Gastrocnemius medialis (tissue), 4 donors: ENCODE results near the gene ISLR. TPM values are rescaled to one million over a fixed set of nuclear protein-coding genes. Genes with fewer than 3 reads are reported as not detected.

Experiments
- ATAC-seq, 2 donors: fragments of 150-250 bp; one replicate each; pipeline ENCODE4 v1.9.1; 2016
- DNase-seq, 2 donors: peaks; one replicate each; pipeline ENCODE4 v3.0.0-alpha.2; 2019
- H3K27ac ChIP-seq, 4 donors: fragments of 200-600 bp; sonication (generic); 1 replicate in 1 of 4; 2 replicates in 3 of 4; pipeline ENCODE4 v1.5.1; 2016 to 2018; ENCODE audit warnings: mild to moderate bottlenecking in 2 of 4, moderate library complexity in 1 of 4
- H3K27me3 ChIP-seq, 3 donors: fragments of 200-600 bp; sonication (generic) in 2 of 3; 1 replicate in 1 of 3; 2 replicates in 2 of 3; pipeline versions ENCODE4 v1.5.1 to v1.6.0; 2016 to 2019; ENCODE audit warnings: mild to moderate bottlenecking in 1 of 3, moderate library complexity in 1 of 3
- H3K36me3 ChIP-seq, 2 donors: fragments of 200-600 bp; sonication (generic) in 1 of 2; one replicate each; pipeline ENCODE4 v1.5.1; 2017 to 2018
- H3K4me1 ChIP-seq, 2 donors: fragments of 200-600 bp; sonication (generic) in 1 of 2; one replicate each; pipeline ENCODE4 v1.5.1; 2016 to 2017; ENCODE audit warnings: mild to moderate bottlenecking in 2 of 2
- H3K4me3 ChIP-seq, 4 donors: fragments of 200-600 bp; sonication (generic) in 3 of 4; 1 replicate in 1 of 4; 2 replicates in 3 of 4; pipeline ENCODE4 v1.5.1; 2016 to 2019; ENCODE audit warnings: mild to moderate bottlenecking in 2 of 4
- H3K9me3 ChIP-seq, 3 donors: fragments of 200-600 bp; sonication (generic) in 2 of 3; 1 replicate in 1 of 3; 2 replicates in 2 of 3; pipeline ENCODE4 v1.5.1; 2016 to 2019
- CTCF ChIP-seq, 5 experiments: fragments of 450-650 bp in 3 of 5; fragments of 200-600 bp in 2 of 5; sonication (generic) in 2 of 5; IDR thresholded peaks in 4 of 5; conservative IDR thresholded peaks in 1 of 5; 1 replicate in 4 of 5; 2 replicates in 1 of 5; pipeline ENCODE4 v1.5.1; 2016 to 2019; ENCODE audit warnings: antibody characterized with exemption in 5 of 5, mild to moderate bottlenecking in 3 of 5, moderate library complexity in 3 of 5
- POLR2A ChIP-seq, 2 donors: fragments of 450-650 bp; IDR thresholded peaks; one replicate each; pipeline ENCODE4 v1.6.1; 2017; ENCODE audit warnings: antibody characterized with exemption in 2 of 2, mild to moderate bottlenecking in 2 of 2, moderate library complexity in 2 of 2
- in situ Hi-C, 4 donors: fragments of 200-750 bp; cut with MboI; loops; one replicate each; pipeline versions ENCODE4 v1.15.0 to v1.8.0; 2017; ENCODE audit warnings: low sequenced_read_pairs in 4 of 4
- intact Hi-C: fragments of 100-400 bp; cut with DNase I; formaldehyde crosslinking; loops from one replicate; pipeline ENCODE4 v1.15.1; 2023; ENCODE audit warnings: low total_unique reads
- total RNA-seq, 4 donors: library from RNA; depleted of rRNA; stranded (reverse); fragments of >200 nt; gene quantifications; one replicate each; pipeline versions ENCODE4 v1.1.0 to v1.2.3, GENCODE V29; 2016

ISLR gene
- total RNA-seq, 4 donors from 2014 or later: 5.9 to 29.4 (median 25.9) TPM

DNA sequence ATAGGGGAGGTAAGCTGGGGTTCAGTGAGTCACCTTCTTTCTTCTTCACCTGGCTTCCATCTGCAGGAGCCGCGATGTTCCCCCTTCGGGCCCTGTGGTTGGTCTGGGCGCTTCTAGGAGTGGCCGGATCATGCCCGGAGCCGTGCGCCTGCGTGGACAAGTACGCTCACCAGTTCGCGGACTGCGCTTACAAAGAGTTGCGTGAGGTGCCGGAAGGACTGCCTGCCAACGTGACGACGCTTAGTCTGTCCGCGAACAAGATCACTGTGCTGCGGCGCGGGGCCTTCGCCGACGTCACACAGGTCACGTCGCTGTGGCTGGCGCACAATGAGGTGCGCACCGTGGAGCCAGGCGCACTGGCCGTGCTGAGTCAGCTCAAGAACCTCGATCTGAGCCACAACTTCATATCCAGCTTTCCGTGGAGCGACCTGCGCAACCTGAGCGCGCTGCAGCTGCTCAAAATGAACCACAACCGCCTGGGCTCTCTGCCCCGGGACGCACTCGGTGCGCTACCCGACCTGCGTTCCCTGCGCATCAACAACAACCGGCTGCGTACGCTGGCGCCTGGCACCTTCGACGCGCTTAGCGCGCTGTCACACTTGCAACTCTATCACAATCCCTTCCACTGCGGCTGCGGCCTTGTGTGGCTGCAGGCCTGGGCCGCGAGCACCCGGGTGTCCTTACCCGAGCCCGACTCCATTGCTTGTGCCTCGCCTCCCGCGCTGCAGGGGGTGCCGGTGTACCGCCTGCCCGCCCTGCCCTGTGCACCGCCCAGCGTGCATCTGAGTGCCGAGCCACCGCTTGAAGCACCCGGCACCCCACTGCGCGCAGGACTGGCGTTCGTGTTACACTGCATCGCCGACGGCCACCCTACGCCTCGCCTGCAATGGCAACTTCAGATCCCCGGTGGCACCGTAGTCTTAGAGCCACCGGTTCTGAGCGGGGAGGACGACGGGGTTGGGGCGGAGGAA is 40.5 kb upstream of the ISLR start:
- Histone ChIP-seq H3K36me3 (no peaks in the 10 kb centered on the region), H3K9me3 (no peaks in the 10 kb centered on the region), H3K27me3 (peaks cover 84 to 95% (median 94%) of the 10 kb centered on the region in 3 donors), H3K4me1 (peaks cover 6 to 37% of the 10 kb centered on the region in 2 donors), H3K27ac (peak overlapping the region in 1 of 4 donors; percentile 55), H3K4me3 (no peak overlapping the region)
- ATAC-seq (no peak), DNase-seq (no peak)
- intact Hi-C loops (no loop called here), in situ Hi-C loops (loop anchor here in 1 of 4 donors (10.0 kb wide), 1 partner anchor 172 kb away; no protein-coding TSS in a partner anchor)
- TF ChIP-seq POLR2A (IDR thresholded peaks at IDR 0.05) (no peak), CTCF (IDR thresholded peaks at IDR 0.05 in 4 of 5, conservative IDR thresholded peaks at IDR 0.05 in 1 of 5) (no peak)

DNA sequence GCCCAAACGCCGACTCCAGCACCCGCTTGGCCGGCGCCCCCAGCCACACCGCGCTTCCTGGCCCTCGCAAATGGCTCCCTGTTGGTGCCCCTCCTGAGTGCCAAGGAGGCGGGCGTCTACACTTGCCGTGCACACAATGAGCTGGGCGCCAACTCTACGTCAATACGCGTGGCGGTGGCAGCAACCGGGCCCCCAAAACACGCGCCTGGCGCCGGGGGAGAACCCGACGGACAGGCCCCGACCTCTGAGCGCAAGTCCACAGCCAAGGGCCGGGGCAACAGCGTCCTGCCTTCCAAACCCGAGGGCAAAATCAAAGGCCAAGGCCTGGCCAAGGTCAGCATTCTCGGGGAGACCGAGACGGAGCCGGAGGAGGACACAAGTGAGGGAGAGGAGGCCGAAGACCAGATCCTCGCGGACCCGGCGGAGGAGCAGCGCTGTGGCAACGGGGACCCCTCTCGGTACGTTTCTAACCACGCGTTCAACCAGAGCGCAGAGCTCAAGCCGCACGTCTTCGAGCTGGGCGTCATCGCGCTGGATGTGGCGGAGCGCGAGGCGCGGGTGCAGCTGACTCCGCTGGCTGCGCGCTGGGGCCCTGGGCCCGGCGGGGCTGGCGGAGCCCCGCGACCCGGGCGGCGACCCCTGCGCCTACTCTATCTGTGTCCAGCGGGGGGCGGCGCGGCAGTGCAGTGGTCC is 39.7 kb upstream of the ISLR start:
- Histone ChIP-seq H3K4me1 (peaks cover 6 to 35% of the 10 kb centered on the region in 2 donors), H3K27me3 (peaks cover 75 to 86% (median 85%) of the 10 kb centered on the region in 3 donors), H3K9me3 (no peaks in the 10 kb centered on the region), H3K36me3 (no peaks in the 10 kb centered on the region), H3K27ac (no peak overlapping the region), H3K4me3 (no peak overlapping the region)
- TF ChIP-seq POLR2A (IDR thresholded peaks at IDR 0.05) (no peak), CTCF (IDR thresholded peaks at IDR 0.05 in 4 of 5, conservative IDR thresholded peaks at IDR 0.05 in 1 of 5) (no peak)
- in situ Hi-C loops (loop anchor here in 1 of 4 donors (10.0 kb wide), 1 partner anchor 171 kb away; no protein-coding TSS in a partner anchor), intact Hi-C loops (no loop called here)
- DNase-seq (no peak), ATAC-seq (no peak)

- Histone ChIP-seq H3K4me3 (no peak overlapping the region), H3K27me3 (peaks cover 69 to 79% (median 78%) of the 10 kb centered on the region in 3 donors), H3K36me3 (no peaks in the 10 kb centered on the region), H3K4me1 (peaks cover 6 to 35% of the 10 kb centered on the region in 2 donors), H3K9me3 (no peaks in the 10 kb centered on the region), H3K27ac (no peak overlapping the region)
- DNase-seq: no peak
- intact Hi-C loops: loop anchor here (5.0 kb wide), 1 partner anchor 38 kb away; the partner anchor contains the start of gene ISLR
- TF ChIP-seq CTCF (IDR thresholded peaks at IDR 0.05 in 4 of 5, conservative IDR thresholded peaks at IDR 0.05 in 1 of 5) (peak in 2 of 5 experiments; percentile 10 to 38), POLR2A (IDR thresholded peaks at IDR 0.05) (no peak)
- in situ Hi-C loops: loop anchor here in 1 of 4 donors (10.0 kb wide), 1 partner anchor 170 kb away; no protein-coding TSS in a partner anchor
- no peak for ATAC-seq
Measured at GRCh38 chr15:74134387-74135027, 39.0 kb upstream of the ISLR start.

DNA sequence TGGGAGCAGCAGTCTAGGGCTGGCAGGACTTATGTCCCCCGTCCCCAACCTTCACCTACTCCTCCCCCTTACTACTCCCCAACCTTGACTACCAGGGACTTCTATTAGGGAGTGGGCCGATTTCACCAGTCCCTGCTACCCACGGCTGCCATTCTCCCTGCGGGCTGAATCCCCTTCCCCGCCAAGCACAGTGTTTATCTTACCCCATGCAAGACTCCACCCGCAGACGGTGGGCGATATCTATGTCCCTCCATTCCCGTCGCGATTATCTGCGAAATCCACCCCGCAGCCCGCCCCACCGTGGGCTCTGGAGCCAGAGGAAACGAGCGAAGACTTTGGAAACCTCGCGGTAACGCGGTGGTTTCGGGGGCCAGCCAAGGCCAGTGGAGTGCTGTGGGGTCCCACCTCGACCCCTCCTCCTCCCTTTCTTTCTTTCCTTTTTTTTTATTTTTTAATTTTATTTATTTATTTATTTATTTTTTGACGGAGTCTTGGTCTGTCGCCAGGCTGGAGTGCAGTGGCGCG is 38.4 kb upstream of the ISLR start:
- peak overlapping the region in 3 of 4 donors; percentile 53 to 62 (median 54) for H3K4me3 ChIP-seq
- DNase-seq (no peak), ATAC-seq (no peak)
- peak overlapping the region in 2 of 4 donors; percentile 63 to 77 for H3K27ac ChIP-seq
- no peaks in the 10 kb centered on the region for H3K9me3 ChIP-seq
- peaks cover 6 to 29% of the 10 kb centered on the region in 2 donors for H3K4me1 ChIP-seq
- H3K36me3 ChIP-seq: no peaks in the 10 kb centered on the region
- intact Hi-C loops: loop anchor here (5.0 kb wide), 1 partner anchor 37 kb away; the partner anchor contains the start of gene ISLR
- in situ Hi-C loops: loop anchor here in 1 of 4 donors (10.0 kb wide), 1 partner anchor 170 kb away; no protein-coding TSS in a partner anchor
- no peak for TF ChIP-seq CTCF (IDR thresholded peaks at IDR 0.05 in 4 of 5, conservative IDR thresholded peaks at IDR 0.05 in 1 of 5)
- no peak for TF ChIP-seq POLR2A (IDR thresholded peaks at IDR 0.05)
- peaks cover 65 to 73% (median 72%) of the 10 kb centered on the region in 3 donors for H3K27me3 ChIP-seq
